Type B pancreatic cell (in vitro differentiated cells): ENCODE results near the gene PRLH. TPM values are rescaled to one million over a fixed set of nuclear protein-coding genes. Genes with fewer than 3 reads are reported as not detected.

Experiments used
- DNase-seq: peaks from one replicate; pipeline ENCODE4 v3.0.0; 2021; ENCODE audit warnings: mixed read lengths; ENCODE audit not compliant: unreplicated experiment; ENCODE audit errors: extremely low spot score
- H3K27ac Mint-ChIP-seq: 2 replicates; pipeline ENCODE4 v1.8.0; 2021; ENCODE audit warnings: mild to moderate bottlenecking, mixed read lengths
- H3K27me3 Mint-ChIP-seq: 2 replicates; pipeline ENCODE4 v1.8.0; 2021; ENCODE audit warnings: mixed read lengths
- H3K36me3 Mint-ChIP-seq: 2 replicates; pipeline ENCODE4 v1.8.0; 2021; ENCODE audit warnings: mixed read lengths
- H3K4me1 Mint-ChIP-seq: one replicate; pipeline ENCODE4 v1.8.0; 2021; ENCODE audit warnings: mixed read lengths; ENCODE audit not compliant: unreplicated experiment
- H3K4me3 Mint-ChIP-seq: 2 replicates; pipeline ENCODE4 v1.8.0; 2021; ENCODE audit warnings: mild to moderate bottlenecking, mixed read lengths
- H3K9me3 Mint-ChIP-seq: 2 replicates; pipeline ENCODE4 v1.8.0; 2021; ENCODE audit warnings: mixed read lengths
- CTCF ChIP-seq: fragments of 200-600 bp; sonication (generic); conservative IDR thresholded peaks from 2 replicates; pipeline ENCODE4 v1.5.0; 2021; ENCODE audit warnings: antibody characterized with exemption, mild to moderate bottlenecking
- total RNA-seq: library from RNA; stranded (reverse); gene quantifications from 2 replicates; pipeline ENCODE4 v1.2.1, GENCODE V29; 2021; ENCODE audit warnings: low replicate concordance

PRLH gene
- total RNA-seq, 1 donor from 2014 or later = not detected

- H3K27me3 Mint-ChIP-seq = no peaks in the 10 kb centered on the region
- H3K36me3 Mint-ChIP-seq = no peaks in the 10 kb centered on the region
- no peak for TF ChIP-seq CTCF
- DNase-seq = no peak
- H3K4me3 Mint-ChIP-seq = peak within 1 kb of the TSS; percentile 86
- H3K27ac Mint-ChIP-seq = peak within 1 kb of the TSS; percentile 81
- peaks cover 5% of the 10 kb centered on the region for H3K9me3 Mint-ChIP-seq
- H3K4me1 Mint-ChIP-seq = peaks cover 25% of the 10 kb centered on the region
Observed at GRCh38 chr2:237590272-237591140, 24.1 kb downstream of the PRLH start, which contains the start of gene RAB17. Gene RAB17, minus strand, starts transcription at chr2:237590734. Its CDS starts 4,580 bp downstream, at chr2:237586154.

- no peak for TF ChIP-seq CTCF
- no peak for DNase-seq
- peak overlapping the region; percentile 86 for H3K4me3 Mint-ChIP-seq
- peaks cover 25% of the 10 kb centered on the region for H3K4me1 Mint-ChIP-seq
- no peaks in the 10 kb centered on the region for H3K27me3 Mint-ChIP-seq
- peaks cover 5% of the 10 kb centered on the region for H3K9me3 Mint-ChIP-seq
- no peaks in the 10 kb centered on the region for H3K36me3 Mint-ChIP-seq
- H3K27ac Mint-ChIP-seq = peak overlapping the region; percentile 81
Observed at GRCh38 chr2:237591141-237591881, 24.9 kb downstream of the PRLH start.

- DNase-seq = no peak
- no peaks in the 10 kb centered on the region for H3K27me3 Mint-ChIP-seq
- H3K4me3 Mint-ChIP-seq = no peak overlapping the region
- no peaks in the 10 kb centered on the region for H3K36me3 Mint-ChIP-seq
- H3K4me1 Mint-ChIP-seq = peaks cover 25% of the 10 kb centered on the region
- TF ChIP-seq CTCF = no peak
- peaks cover 1% of the 10 kb centered on the region for H3K9me3 Mint-ChIP-seq
- no peak overlapping the region for H3K27ac Mint-ChIP-seq
Observed at GRCh38 chr2:237592425-237592980, 26.1 kb downstream of the PRLH start.

GRCh38 chr2:237593036-237593435 lies 26.7 kb downstream of the PRLH start:
- Mint-ChIP-seq H3K36me3 (no peaks in the 10 kb centered on the region), H3K27ac (no peak overlapping the region), H3K4me1 (peaks cover 25% of the 10 kb centered on the region)

More at GRCh38 chr2:237593036-237593435, 26.7 kb downstream of the PRLH start:
- no peaks in the 10 kb centered on the region for H3K27me3 Mint-ChIP-seq
- no peaks in the 10 kb centered on the region for H3K9me3 Mint-ChIP-seq
- no peak overlapping the region for H3K4me3 Mint-ChIP-seq
- TF ChIP-seq CTCF = no peak
- no peak for DNase-seq
